ENCODE data around the gene DUSP12. TPM values are rescaled to one million over a fixed set of nuclear protein-coding genes. Genes with fewer than 3 reads are reported as not detected.

DUSP12 gene
- total and polyA plus RNA-seq, 9 of the 15 experiments (the other 6 are each of a cell fraction or from before 2014, with no cell fraction given) = 10.4 to 81.4 (median 43.6) TPM

GRCh38 chr1:161738627-161739287, 10.8 kb upstream of the DUSP12 start (continued):
- TF ChIP-seq, protein P1, sequence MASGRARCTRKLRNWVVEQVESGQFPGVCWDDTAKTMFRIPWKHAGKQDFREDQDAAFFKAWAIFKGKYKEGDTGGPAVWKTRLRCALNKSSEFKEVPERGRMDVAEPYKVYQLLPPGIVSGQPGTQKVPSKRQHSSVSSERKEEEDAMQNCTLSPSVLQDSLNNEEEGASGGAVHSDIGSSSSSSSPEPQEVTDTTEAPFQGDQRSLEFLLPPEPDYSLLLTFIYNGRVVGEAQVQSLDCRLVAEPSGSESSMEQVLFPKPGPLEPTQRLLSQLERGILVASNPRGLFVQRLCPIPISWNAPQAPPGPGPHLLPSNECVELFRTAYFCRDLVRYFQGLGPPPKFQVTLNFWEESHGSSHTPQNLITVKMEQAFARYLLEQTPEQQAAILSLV (tag; IDR thresholded peaks at IDR 0.05) = peak; percentile 28; the same call in 1 of the 2 replicates
- TF ChIP-seq ZNF121 (CRISPR knock-in tag; conservative IDR thresholded peaks at IDR 0.05) = no peak
- TF ChIP-seq SMARCE1 (IDR thresholded peaks at IDR 0.05) = peak; percentile 50; the same call in 1 of the 2 replicates
- TF ChIP-seq YY1 (IDR thresholded peaks at IDR 0.05; ENCODE audit: borderline replicate concordance in 1 of 3, control insufficient read depth in 1 of 3, extremely low read depth in 1 of 3, insufficient read depth in 3 of 3, insufficient read length in 1 of 3, insufficient replicate concordance in 2 of 3, low read depth in 1 of 3, low read length in 2 of 3) = peak in 1 of 3 experiments; percentile 36
- no peak for TF ChIP-seq NR0B1 (IDR thresholded peaks at IDR 0.05; ENCODE audit: partially characterized antibody)
- peak; percentile 23; the same call in 1 of the 2 replicates for TF ChIP-seq ZNF24 (IDR thresholded peaks at IDR 0.05)
- peak; percentile 80 for TF ChIP-seq DPF2 (IDR thresholded peaks at IDR 0.05)
- no peak for TF ChIP-seq NUFIP1 (IDR thresholded peaks at IDR 0.05; ENCODE audit: partially characterized antibody)
- TF ChIP-seq SP1 (CRISPR knock-in tag; IDR thresholded peaks at IDR 0.05) = peak; percentile 23; the same call in 1 of the 2 replicates
- TF ChIP-seq SNIP1 (IDR thresholded peaks at IDR 0.05; ENCODE audit: low read depth) = no peak
- no peak; the same call in 1 of the 2 replicates for TF ChIP-seq ADNP (tag; IDR thresholded peaks at IDR 0.05)
- TF ChIP-seq PHTF2 (CRISPR knock-in tag; IDR thresholded peaks at IDR 0.05) = no peak
- no peak for TF ChIP-seq ZNF274 (IDR thresholded peaks at IDR 0.05; ENCODE audit: borderline replicate concordance, low read depth, low read length)
- TF ChIP-seq OTX1 (CRISPR knock-in tag; IDR thresholded peaks at IDR 0.05) = no peak
- 0 out of 4 replicates have a peak, but pooled peaks have one; percentile 26 to 46 for TF ChIP-seq TRIM24 (IDR thresholded peaks at IDR 0.05)
- no peak for TF ChIP-seq HDGF (IDR thresholded peaks at IDR 0.05)
- peak; percentile 4; the same call in 1 of the 2 replicates for TF ChIP-seq MAFK (IDR thresholded peaks at IDR 0.05; ENCODE audit: low read length)
- peak; percentile 25; the same call in 1 of the 2 replicates for TF ChIP-seq NCOR1 (IDR thresholded peaks at IDR 0.05)
- TF ChIP-seq SMC3 (conservative IDR thresholded peaks at IDR 0.05; ENCODE audit: insufficient read depth, low read depth, low read length) = peak; percentile 81
- no peak for TF ChIP-seq ZNF717 (CRISPR knock-in tag; IDR thresholded peaks at IDR 0.05)
- TF ChIP-seq NFIC (IDR thresholded peaks at IDR 0.05) = peak; percentile 26; the same call in 1 of the 2 replicates
- TF ChIP-seq DEAF1 (CRISPR knock-in tag; IDR thresholded peaks at IDR 0.05) = peak; percentile 89
- TF ChIP-seq RAD51 (IDR thresholded peaks at IDR 0.05; ENCODE audit: borderline replicate concordance, low read depth) = peak; percentile 32; the same call in 1 of the 2 replicates
